Left ventricle myocardium superior (tissue), 1 donor: ENCODE measurements around the gene ARPP21. TPM values are rescaled to one million over a fixed set of nuclear protein-coding genes. Genes with fewer than 3 reads are reported as not detected.
"Not testable (repeated sequence)": the region's sequence is repeated elsewhere in the genome, so short reads cannot be mapped to it uniquely, and the experiment has no call there.

ENCODE experiments used
- ATAC-seq: fragments of 200-7000 bp; cut with Tn5 transposase; one replicate; pipeline ENCODE4 v1.9.1; 2020; ENCODE audit warnings: mild to moderate bottlenecking, moderate library complexity
- DNase-seq: peaks from one replicate; pipeline ENCODE4 v3.0.0-alpha.2; 2020
- intact Hi-C: fragments of 100-400 bp; cut with micrococcal nuclease; formaldehyde crosslinking; loops from one replicate; pipeline ENCODE4 v1.11.0; 2022
- microRNA-seq: library from miRNA; unstranded; fragments of <30 nt; microRNA quantifications from one replicate; pipeline ENCODE4 v1.2.0, GENCODE V29; 2020; ENCODE audit warnings: borderline number of aligned reads
- total RNA-seq: library from RNA; stranded (reverse); fragmentation: NEBNext Ultra II Directional; extraction: Animal tissue kit (Norgen Biotek cat#: 25700); gene quantifications from one replicate; pipeline ENCODE4 v1.2.1, GENCODE V29; 2021
- donor health status: DM: no; HTN: yes; CAD: no; lungs with severe emphysema.

The ARPP21 gene
- total RNA-seq, 1 donor from 2014 or later = not detected

- intact Hi-C loops = no loop called here
- DNase-seq (no peak), ATAC-seq (no peak)
Observed at GRCh38 chr3:35800960-35801459, 161.7 kb downstream of the ARPP21 start.

GRCh38 chr3:35814531-35814930 lies 175.2 kb downstream of the ARPP21 start:
- intact Hi-C loops = no loop called here
- no peak for ATAC-seq
- no peak for DNase-seq

- DNase-seq, ATAC-seq, intact Hi-C loops: not testable (repeated sequence)
Observed at GRCh38 chr3:35815796-35816195, 176.5 kb downstream of the ARPP21 start.

- DNase-seq (no peak), ATAC-seq (no peak)
- intact Hi-C loops = no loop called here
Observed at GRCh38 chr3:35817216-35817615, 177.9 kb downstream of the ARPP21 start.

GRCh38 chr3:35832140-35832571 lies 192.8 kb downstream of the ARPP21 start:
- DNase-seq = no peak
- no peak for ATAC-seq
- intact Hi-C loops = no loop called here

Small RNAs within 50 kb of the gene (microRNA-seq; reads per million reads assigned to microRNA genes)
- gene MIR128-2 = not detected
